Omental fat pad (tissue), 4 donors: Measurements from ENCODE around the gene ICAM2. TPM values are rescaled to one million over a fixed set of nuclear protein-coding genes. Genes with fewer than 3 reads are reported as not detected.

Source experiments
- ATAC-seq: fragments of 150-250 bp; one replicate; pipeline ENCODE4 v1.9.1; 2016; ENCODE audit warnings: mild to moderate bottlenecking, moderate library complexity; ENCODE audit not compliant: low FRiP score
- DNase-seq: peaks from one replicate; pipeline ENCODE4 v3.0.0-alpha.2; 2019; ENCODE audit warnings: low spot score
- CTCF ChIP-seq, 3 donors: fragments of 450-650 bp; IDR thresholded peaks; one replicate each; pipeline ENCODE4 v1.5.1; 2016 to 2017; ENCODE audit warnings: antibody characterized with exemption in 3 of 3, mild to moderate bottlenecking in 3 of 3, moderate library complexity in 2 of 3
- total RNA-seq, 4 donors: library from RNA; depleted of rRNA; stranded (reverse); fragments of >200 nt; gene quantifications; one replicate each; pipeline ENCODE4 v1.1.0, GENCODE V29; 2016

The ICAM2 gene
- total RNA-seq, 4 donors from 2014 or later: 57.7 to 252 (median 137) TPM

- no peak for TF ChIP-seq CTCF (IDR thresholded peaks at IDR 0.05)
- ATAC-seq: no peak
- DNase-seq: no peak
Measured at GRCh38 chr17:64005734-64006167, 14.7 kb downstream of the ICAM2 start.

GRCh38 chr17:64004903-64005733, 15.3 kb downstream of the ICAM2 start:
- DNase-seq: no peak
- TF ChIP-seq CTCF (IDR thresholded peaks at IDR 0.05): no peak
- ATAC-seq: no peak

GRCh38 chr17:64004218-64004770, 16.1 kb downstream of the ICAM2 start:
- DNase-seq: no peak
- no peak for ATAC-seq
- no peak for TF ChIP-seq CTCF (IDR thresholded peaks at IDR 0.05)

DNA sequence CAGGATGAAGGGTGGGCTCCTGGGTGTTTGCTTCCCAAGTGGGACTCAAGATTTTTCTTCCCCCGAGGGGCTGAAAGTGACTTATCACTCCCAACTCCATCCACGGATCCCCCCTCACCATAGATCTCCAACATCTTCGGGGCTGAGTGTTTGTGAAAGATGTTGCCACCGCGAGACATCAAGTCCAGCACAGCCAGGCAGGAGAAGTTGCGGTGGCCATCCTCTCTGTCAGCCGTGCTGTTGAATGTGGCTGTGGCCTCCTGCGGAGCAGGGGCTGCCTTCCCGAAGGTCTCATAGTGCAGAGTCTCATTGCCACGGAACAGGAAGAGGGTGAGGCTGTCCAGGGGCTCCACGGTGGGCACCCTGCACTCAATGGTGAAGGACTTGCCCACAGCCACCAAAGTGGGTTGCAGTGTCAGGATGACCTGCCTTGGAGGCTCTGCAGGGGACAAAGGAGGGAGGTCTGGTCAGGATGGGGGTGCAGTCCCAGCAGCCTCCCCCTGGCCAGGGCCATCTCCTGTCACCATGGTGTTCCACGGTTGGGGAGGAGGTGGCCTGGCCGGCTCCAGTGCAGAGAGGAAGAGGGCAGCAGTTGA, 16.8 kb downstream of the ICAM2 start:
- no peak for TF ChIP-seq CTCF (IDR thresholded peaks at IDR 0.05)
- DNase-seq (no peak), ATAC-seq (no peak)

- DNase-seq: peak; percentile 9
- no peak for TF ChIP-seq CTCF (IDR thresholded peaks at IDR 0.05)
- ATAC-seq: no peak
Measured at GRCh38 chr17:64002658-64003525, 17.5 kb downstream of the ICAM2 start.

- no peak for ATAC-seq
- DNase-seq: peak; percentile 27
- TF ChIP-seq CTCF (IDR thresholded peaks at IDR 0.05): no peak
Measured at GRCh38 chr17:64001763-64002529, 18.5 kb downstream of the ICAM2 start.
